Stimulated activated CD8-positive, alpha-beta memory T cell treated with anti-CD3 and anti-CD28 coated beads, Interleukin-2, amount 100 ng/mL, for 48 hours (primary cell): Measurements from ENCODE around the gene SMOC1.

Experiments
- DNase-seq, 2 donors: peaks; one replicate each; pipeline ENCODE4 v3.0.0-alpha.2; 2020; ENCODE audit warnings: low read depth in 2 of 2

SMOC1 gene

DNA sequence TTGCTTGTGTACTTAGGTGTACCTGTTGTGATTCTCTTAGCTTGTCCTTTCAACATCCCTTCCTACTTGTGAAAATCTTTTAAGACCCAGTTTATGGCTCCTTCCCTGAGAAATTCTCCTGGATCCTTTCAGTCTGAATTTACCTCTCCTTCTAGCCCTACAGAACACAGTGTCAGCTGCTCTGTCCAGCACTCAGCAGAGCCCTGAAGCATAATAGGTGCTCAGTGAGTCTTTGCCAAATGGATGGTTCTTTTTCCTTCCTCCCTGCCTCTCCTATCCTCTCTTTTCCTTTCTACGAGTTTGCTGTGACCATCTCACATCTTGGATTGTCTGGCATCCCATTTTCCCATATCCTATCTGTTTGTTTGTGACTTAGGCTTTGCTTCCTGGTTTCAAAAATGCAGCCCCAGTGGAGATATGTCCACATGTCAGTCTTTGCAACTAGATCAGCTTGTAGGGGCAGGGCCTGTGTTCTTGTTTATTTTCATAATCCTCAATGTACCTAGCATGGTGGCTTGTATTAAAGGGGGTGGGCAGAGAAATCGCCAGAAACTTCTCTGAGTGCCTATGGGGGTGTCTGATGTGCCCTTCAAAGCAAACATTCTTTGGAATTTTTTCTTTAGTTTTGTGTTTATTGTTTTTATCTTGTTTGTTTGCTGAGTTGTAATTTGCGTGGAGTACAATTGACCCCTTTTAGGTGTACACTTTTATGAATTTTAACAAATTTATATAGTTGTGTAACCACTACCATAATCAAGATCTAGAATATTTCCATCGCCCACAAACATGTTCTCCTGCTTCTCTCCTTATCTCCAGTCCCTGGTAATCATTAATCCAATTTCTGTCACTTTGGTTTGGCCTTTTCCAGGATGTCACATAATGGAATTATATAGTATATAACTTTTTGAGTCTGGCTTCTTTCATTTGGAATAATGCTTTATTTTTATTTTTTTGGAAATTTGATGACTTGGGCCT lies 62.8 kb downstream of the SMOC1 start:
- DNase-seq = no peak

DNA sequence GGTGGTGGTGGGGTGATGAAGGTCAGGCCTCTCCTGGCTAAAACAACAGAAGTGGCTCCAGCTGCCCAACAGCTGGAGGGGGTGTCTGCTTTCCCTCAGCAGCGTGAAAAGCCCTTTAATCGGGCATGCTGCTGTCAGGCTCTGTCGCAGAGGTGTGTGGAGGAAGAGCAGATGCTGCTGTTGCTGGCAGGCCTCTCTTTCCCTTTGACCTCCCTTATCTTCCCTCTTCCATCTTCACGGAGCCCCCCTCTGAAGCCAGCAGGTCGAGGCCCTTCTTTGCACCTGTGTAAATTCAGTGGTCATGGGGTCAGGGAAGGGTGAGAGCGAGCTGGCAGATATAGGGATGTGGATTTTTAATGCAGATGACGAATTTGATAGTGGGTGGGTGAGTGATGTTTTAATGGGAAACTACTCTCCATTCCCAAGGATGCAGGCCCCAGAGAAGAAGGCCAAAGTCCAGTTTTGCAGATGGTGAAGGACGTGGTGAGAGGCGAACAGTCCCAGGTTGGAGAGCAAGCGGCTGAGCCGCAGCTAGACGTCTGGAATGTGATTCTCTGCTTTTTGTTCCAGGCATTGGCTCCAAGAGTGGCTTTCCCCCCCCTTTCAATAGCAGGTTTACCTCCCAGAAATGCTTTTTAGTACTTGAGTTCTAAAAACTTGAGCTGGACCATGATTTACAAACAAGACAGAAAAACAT lies 64.0 kb downstream of the SMOC1 start:
- no peak for DNase-seq

DNA sequence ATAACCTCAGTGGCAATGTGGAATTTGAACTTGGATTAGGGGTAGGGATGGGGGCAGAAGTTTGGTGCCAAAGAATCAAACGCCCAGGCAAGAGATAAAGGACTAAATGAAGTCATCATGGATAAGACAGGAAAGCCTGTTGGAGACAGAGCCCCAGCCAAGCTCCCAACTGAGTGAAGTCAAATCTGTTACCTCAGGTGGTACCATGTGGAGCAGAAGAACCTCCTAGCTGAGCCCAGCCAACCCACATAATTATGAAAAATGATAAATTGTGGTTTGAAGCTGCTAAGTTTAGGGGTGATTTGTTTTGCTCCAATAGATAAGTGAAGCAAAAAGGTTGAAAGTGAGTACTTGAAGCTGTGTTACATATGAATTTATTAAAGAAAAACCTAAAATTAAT lies 66.1 kb downstream of the SMOC1 start:
- DNase-seq = no peak

DNA sequence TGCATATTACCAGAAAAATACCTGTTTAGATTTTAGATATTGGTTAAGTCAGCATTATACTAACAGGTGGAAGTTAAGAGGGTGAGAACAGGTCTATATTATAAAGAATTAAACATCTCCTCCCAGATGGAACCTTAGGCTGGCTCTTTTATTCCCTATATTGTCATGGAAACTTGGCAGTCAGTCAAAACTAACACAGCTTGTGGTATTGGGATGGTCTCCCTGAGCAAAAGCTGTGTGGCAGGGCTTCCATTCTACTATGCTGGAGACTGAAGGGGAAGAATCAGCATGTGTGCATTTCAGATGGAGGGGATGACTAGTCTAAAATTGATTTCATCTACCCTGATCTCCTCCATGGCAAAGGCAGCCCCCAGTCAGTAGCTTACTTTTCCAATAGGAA lies 66.7 kb downstream of the SMOC1 start:
- no peak for DNase-seq

DNA sequence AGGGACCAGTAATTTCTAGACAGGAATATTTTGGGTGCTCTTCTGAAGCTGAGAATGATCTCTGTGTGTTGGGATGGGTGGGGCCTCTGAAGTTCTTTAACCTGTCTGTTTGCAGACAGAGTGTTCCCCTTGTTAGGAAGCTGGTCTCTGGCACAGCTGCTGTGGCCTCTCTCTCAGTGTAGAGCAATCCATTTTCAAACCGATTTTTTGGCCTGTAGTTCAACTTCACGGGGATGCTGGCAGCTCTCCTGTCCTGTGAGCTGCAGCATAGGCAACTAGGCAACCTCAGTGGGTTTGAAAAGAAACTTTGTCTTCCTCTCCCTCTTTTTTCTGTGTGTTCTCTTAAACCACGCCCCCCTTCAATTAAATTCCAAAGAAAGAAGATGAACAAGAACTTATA lies 69.1 kb downstream of the SMOC1 start:
- no peak for DNase-seq

DNA sequence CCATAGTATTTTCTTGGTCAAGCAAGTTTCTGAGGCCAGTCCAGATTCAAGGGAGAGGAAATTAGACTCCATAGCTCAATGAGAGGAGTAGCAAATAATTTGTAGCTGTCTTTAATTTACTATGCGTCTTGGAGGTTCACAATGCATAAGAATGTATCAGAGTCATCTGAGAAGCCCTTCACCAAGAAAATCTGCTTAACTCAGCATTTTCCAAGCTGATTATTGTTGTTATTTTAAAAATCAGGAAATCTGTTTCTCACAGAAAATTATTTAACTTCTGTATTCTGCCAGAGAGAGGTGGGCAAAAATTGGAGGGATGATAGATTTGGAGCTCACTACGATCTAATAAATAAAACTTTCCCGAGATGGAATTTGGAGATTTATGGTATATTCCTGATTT lies 72.0 kb downstream of the SMOC1 start:
- DNase-seq = no peak

DNA sequence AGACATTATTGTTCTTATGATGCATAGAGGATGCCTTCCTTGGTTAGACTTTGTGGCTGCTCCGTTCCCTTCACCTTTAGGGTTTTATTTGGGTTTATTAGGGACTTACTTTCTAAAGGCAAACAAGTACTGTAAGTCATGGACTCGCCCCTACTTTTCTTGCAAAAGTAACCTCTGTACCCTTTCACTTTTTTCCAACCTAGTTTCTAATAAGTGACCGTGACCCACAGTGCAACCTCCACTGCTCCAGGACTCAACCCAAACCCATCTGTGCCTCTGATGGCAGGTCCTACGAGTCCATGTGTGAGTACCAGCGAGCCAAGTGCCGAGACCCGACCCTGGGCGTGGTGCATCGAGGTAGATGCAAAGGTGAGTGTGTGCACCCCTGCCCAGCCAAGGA lies 72.7 kb downstream of the SMOC1 start:
- no peak for DNase-seq

DNA sequence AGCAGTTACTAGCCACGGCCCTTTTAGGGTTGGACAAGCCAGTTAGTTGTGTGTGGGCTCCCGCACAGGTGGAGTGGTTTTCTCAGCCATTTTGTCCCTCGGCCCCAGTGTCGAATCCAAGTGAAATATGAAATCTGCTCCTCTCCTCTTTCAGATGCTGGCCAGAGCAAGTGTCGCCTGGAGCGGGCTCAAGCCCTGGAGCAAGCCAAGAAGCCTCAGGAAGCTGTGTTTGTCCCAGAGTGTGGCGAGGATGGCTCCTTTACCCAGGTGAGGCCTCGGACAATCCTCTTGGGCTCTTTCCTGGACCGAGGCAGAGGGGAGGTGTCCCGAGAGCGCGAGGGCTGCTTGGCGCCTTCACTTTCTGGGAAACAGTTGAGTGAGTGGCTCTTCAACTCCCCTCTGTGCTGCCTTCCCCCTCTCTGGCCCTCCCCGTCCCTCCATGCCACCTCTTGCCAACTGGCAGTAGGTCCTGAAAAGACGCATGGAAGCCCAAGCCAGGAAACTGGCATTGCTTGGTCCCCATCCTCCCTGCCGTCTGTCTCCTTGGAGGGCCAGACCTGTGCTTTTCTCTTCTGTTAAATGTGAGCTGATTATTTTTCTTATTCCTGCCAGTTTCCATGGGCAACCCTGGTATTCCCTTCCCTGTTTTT lies 74.2 kb downstream of the SMOC1 start:
- no peak for DNase-seq

DNA sequence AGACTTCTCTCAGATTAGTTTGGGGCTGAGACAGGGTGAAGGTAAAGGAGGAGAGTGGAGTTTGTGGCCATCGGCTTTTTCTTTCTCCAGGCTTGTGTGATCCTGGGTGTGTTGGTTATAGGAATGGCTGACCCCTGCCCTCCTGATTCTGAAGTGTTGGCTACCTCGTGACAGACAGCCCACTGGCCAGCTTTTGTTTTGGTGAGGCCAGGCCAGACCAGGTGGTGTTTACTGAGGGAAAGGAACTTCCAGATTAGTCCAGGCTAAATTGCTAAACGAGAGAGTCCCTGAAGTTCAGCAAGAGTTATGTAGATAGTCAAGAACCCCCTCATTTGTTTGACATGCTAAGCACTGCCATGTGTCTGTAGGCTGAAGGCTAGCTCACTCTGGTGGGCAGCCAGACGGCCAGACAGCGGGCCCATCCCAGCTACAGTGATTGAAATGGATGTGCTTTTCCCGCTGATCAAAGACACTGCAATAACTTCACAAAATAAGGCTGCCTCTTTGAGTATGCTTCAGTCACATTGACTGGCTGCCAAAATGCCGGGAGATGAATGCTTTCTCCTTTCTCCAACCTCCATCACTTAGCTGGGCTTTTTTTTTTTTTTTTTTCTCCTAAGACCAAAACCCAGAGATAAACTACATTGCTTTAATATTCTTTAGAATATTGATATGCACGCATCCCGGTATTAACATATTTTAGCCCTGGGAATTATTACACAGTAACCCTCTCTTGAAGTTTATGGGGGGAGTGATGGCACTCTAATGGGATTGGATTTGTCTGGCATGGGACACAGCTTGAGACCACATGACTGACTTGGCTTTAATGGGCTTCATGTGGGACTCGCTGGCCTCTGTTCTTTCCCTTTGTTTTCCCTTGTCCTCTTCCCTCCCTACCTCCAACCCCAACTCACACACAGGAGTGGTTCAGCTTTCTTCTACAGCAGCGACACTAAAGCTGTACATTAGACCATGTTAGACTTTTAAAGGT lies 76.9 kb downstream of the SMOC1 start:
- DNase-seq = no peak

DNA sequence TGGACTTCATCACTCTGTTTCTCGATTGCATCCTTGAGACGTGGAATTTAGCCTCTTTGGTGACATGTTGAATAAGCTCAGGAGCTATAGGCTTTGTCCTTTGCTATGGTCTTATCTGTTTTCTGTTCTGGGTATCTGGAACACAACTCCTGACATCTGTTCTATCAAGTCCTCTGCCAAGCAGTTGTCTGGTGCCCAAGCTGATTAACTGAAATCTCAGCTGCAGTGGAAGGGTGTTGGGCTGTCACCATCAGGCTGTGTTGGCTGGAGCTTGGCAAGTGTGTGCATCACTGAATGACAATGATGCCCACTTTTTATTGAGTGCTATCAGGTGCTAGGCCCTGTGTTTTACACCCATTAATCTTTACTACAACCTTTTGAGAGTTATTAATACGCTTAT lies 77.8 kb downstream of the SMOC1 start:
- no peak for DNase-seq

DNA sequence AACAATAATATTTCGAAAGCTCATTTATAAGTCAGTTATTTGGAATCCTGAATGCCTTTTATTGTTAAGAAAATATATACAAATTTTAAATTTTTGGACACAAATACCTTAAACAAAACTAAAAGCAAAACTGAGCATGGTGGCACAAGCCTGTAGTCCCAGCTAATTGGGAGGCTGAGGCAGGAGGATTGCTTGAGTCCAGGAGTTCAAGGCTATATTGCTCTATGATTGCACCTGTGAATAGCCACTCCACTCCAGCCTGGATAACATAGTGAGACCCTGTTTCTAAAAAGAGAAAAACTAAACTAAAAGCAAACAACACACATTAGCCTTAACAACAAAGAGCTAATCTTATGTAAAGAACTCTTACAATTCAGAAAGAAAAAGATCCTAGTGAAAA lies 78.8 kb downstream of the SMOC1 start:
- no peak for DNase-seq

DNA sequence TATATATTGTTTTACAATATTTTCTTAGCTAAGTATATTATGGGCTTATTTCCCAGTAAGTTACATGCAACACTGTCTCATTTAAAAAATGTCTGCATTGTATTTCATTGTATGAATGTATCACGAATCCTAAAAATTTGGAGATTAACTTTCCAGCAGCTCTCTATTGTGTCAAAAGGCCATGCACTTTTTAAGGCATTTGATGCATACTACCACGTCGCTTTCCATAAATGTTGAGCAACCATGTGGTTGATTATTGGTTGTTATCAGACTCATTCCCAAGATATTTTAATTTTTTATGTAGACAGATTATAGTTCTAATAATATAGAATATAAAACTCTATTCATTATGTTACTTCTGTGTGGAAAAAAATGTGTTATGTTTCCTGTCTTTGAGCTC lies 79.9 kb downstream of the SMOC1 start:
- no peak for DNase-seq

DNA sequence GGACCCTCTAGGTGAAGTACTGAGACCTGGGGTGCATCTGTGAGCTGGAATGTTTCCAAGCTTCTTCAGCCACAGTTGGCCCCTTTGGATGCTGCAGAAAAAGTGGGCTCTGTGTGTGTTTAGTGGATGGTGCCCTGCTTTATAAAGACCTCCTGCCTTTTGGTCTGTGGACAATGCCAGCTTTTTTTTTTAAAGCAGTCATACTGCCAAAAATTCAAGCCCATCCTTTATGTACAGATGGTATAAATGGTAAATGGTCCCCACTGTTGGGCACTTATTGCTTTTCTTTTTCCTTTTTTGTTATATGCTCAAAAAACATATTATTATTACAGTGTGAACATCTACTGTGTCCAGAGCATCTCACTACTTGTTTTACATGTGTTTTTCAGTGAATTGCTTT lies 81.1 kb downstream of the SMOC1 start:
- no peak for DNase-seq

DNA sequence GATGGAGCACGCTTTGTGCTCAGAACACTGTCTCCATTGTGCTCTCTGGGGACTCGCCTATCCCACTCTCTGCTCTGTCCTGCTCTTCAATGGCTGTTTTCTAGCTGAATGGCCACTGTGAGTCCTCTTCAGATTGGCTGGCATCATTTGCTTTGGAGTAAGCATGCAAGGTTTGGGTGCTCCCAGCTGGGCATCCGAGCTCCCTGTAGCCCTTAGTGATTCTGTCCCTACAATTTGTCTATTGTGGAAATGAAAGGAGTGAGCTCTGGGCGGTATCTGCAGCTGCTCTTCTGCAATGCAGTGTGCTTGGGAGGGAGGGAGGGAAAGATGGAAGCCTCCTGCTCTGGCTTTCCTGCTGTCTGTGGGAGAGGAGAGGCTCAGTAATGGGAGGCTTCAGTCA lies 84.8 kb downstream of the SMOC1 start:
- DNase-seq = no peak

DNA sequence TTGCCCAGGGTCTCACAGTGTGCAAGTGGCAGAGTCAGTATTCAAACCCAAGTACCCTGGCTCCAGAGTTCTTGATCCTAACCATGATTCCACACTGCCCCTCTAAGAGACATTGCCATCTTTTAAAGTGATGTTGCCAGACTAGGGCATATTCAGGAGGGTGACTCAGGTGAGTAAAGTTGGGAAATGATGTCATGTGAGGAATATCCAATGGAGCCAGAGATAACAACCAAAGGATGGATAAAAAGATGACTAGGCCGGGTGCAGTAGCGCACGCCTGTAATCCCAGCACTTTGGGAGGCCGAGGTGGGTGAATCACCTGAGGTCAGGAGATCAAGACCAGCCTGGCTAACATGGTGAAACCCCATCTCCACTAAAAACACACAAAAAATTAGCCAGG lies 85.6 kb downstream of the SMOC1 start:
- DNase-seq = no peak

DNA sequence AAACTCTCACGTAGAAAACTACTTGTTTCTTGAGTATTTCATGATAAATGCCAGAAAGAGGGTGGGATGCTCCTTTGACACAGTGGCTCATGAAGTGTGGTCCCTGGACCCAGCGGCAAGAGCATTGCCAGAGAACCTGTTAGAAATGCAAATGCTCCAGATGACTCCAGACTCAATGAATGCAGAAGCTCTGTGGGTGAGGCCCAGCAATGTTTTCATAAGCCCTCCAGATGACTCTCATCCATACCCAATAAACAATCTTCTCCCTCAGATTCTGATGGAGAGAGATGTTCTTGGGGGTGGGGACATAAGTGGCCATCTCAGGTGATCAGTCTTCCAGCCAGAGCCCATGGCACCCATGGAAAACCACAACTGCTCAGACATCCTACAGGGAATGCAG lies 88.9 kb downstream of the SMOC1 start:
- DNase-seq = no peak

DNA sequence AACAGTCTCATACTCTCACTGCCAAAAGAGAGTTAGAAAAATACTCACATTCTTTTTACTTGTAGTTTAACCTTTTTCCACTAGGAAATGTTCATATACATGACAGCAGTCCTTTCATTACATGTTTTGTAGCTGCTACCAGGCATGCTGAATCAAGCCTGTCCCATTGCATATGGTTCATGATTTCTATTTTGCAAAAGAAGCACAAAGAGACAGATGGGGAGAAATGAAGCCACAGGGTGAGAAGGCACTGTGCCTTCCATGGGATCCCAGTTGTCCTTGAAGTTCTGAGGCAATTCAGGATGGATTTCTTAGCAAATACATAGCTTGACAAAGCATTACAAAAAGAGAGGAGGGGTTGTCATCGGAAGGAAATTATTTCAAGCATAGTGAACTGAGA lies 89.5 kb downstream of the SMOC1 start:
- DNase-seq = no peak

DNA sequence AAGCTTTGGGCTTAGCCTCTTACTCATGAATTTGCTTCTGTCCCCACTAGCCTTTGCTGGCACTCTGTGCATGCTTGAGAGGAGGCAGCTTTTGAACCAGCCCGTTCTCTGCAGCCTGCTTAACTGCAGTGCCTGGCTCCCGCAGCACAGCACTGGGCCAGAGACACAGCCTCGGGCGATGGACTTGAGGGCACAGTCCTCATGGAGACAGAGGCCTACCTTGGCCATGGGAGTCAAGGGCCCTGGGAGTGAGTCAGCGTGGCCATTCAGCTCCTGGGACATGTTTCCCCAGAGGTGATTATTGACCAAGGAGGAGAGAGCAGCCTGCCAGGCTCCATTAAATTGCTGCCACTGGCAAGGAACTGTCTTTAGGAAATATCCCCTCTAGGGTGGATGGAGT lies 93.5 kb downstream of the SMOC1 start:
- DNase-seq = no peak

DNA sequence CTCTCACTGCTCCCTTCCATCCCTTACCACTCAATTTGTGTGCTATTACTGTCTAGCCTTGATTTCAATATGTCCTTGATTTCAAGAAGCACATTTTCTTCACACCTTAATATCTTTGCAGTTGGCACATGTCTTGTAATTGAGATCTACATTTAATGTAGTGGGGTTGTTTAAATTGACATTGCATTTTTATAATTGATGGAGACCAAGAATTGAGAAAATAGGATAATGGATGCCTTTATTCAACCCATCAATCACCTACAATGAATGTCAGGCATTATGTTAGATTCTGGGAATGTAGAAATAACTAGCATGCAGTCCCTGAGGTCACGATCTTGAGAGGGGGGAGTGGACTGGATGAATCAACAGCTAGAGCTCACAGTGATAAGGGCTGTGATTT lies 94.6 kb downstream of the SMOC1 start:
- no peak for DNase-seq

DNA sequence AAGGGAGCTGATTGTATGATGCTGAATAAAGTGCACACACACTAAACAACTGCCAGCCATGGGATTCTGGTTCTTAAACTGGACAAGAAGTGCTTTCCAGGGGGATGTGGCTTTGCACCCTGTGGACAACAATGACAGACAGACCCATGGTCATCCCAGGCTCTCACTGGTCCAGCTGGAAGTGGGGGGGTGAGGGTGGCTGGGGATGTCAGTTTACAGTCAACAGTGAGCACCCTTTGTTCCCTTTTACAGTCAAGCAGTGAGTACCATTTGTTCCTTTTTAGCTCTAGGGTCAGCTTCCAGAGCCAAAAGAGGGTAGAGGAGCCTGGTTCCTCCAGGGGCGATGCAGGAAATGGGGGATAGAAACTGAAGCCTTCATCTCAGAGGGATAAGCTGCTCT lies 100.7 kb downstream of the SMOC1 start:
- DNase-seq = no peak
